HTERT RPE-1 (cell line): ENCODE results near the gene F8A1.
"Not testable (repeated sequence)": the region's sequence is repeated elsewhere in the genome, so short reads cannot be mapped to it uniquely, and the experiment has no call there.

Source experiments
- in situ Hi-C: fragments of 300-500 bp; cut with MboI; formaldehyde crosslinking; loops from 4 replicates; pipeline ENCODE4 v1.14.3; 2020; ENCODE audit warnings: low sequenced_read_pairs

Gene F8A1

GRCh38 chrX:154886069-154886788, at the start of gene F8A1:
F8A1 (plus strand) TSS chrX:154886355; CDS start chrX:154886375, 20 bp downstream.
- in situ Hi-C loops = not testable (repeated sequence)

GRCh38 chrX:154840856-154841255, 45.3 kb upstream of the F8A1 start:
- in situ Hi-C loops = no loop called here

- in situ Hi-C loops = no loop called here
Measured at GRCh38 chrX:154850957-154851611, 35.1 kb upstream of the F8A1 start.

- in situ Hi-C loops = no loop called here
Measured at GRCh38 chrX:154855256-154855655, 30.9 kb upstream of the F8A1 start.

- in situ Hi-C loops = not testable (repeated sequence)
Measured at GRCh38 chrX:154868522-154868921, 17.6 kb upstream of the F8A1 start.

- in situ Hi-C loops = no loop called here
Measured at GRCh38 chrX:154873329-154873728, 12.8 kb upstream of the F8A1 start.

GRCh38 chrX:154884069-154884468, 2.1 kb upstream of the F8A1 start:
- in situ Hi-C loops = not testable (repeated sequence)

- in situ Hi-C loops = not testable (repeated sequence)
Measured at GRCh38 chrX:154885057-154885456, 1.1 kb upstream of the F8A1 start.

GRCh38 chrX:154885549-154885948, 606 bp upstream of the F8A1 start:
- in situ Hi-C loops = not testable (repeated sequence)

- in situ Hi-C loops = not testable (repeated sequence)
Measured at GRCh38 chrX:154886789-154887221, 650 bp downstream of the F8A1 start.

- in situ Hi-C loops = no loop called here
Measured at GRCh38 chrX:154890990-154891639, 5.0 kb downstream of the F8A1 start.

- in situ Hi-C loops = no loop called here
Measured at GRCh38 chrX:154892296-154892695, 6.1 kb downstream of the F8A1 start.

GRCh38 chrX:154900323-154900722, 14.2 kb downstream of the F8A1 start:
- in situ Hi-C loops = no loop called here

- in situ Hi-C loops = no loop called here
Measured at GRCh38 chrX:154902408-154902807, 16.3 kb downstream of the F8A1 start.

GRCh38 chrX:154908821-154909220, 22.7 kb downstream of the F8A1 start:
- in situ Hi-C loops = no loop called here

- in situ Hi-C loops = not testable (repeated sequence)
Measured at GRCh38 chrX:154910048-154910447, 23.9 kb downstream of the F8A1 start.

GRCh38 chrX:154910528-154910927, 24.4 kb downstream of the F8A1 start:
- in situ Hi-C loops = not testable (repeated sequence)

- in situ Hi-C loops = no loop called here
Measured at GRCh38 chrX:154914052-154914451, 27.9 kb downstream of the F8A1 start.

- in situ Hi-C loops = no loop called here
Measured at GRCh38 chrX:154918060-154918483, 31.9 kb downstream of the F8A1 start.

GRCh38 chrX:154924771-154925170, 38.6 kb downstream of the F8A1 start:
- in situ Hi-C loops = not testable (repeated sequence)
